HT1080 (cell line): ENCODE results near the gene BACE1. TPM values are rescaled to one million over a fixed set of nuclear protein-coding genes. Genes with fewer than 3 reads are reported as not detected.

Experiments
- DNase-seq: peaks from one replicate; pipeline ENCODE4 v3.0.0-alpha.2; 2015; ENCODE audit warnings: low read depth
- total RNA-seq: library from RNA; depleted of rRNA; stranded (reverse); fragments of >200 nt; shearing (Covaris generic); gene quantifications from 2 replicates; pipeline ENCODE4 v1.2.3, GENCODE V29; 2014

BACE1 gene
- total RNA-seq, 1 experiment from 2014 or later, result 13.4 TPM

DNA sequence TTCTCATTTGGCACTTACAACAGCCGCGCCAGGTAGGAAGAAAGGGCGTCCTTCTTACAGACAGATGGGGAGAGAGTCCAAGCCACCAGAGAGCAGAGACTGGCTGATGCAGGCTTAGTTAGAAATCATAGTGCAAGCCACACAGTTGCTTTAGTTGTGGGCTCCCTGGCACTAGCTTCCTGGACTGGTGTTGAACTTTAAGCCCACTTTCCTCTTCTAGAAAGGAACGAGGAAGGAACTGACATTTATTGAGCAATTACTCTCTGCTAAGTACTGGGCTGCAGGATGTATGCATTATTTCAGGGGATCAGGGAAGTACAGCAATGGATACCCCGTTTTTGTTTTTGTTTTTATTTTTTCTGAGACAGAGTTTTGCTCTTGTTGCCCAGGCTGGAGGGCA, 3.0 kb downstream of the BACE1 start:
- no peak for DNase-seq

DNA sequence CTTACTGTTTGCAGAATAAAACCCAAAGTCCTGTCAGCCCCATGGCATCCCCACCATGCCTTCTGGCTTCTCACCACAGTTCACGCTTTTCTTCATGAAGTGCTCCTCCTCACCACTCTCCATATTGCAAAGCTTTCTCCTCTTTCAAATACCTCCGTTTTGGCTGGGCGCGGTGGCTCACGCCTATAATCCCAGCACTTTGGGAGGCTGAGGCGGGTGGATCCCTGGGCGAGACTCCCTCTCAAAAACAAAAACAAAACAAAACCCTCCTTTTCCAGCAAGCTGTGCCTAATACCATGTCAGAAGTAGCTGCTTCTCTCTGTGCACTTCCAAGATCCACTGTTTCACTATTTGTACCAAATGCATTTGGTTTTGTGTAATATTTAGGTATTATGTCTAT, 6.7 kb downstream of the BACE1 start:
- DNase-seq, result no peak

DNA sequence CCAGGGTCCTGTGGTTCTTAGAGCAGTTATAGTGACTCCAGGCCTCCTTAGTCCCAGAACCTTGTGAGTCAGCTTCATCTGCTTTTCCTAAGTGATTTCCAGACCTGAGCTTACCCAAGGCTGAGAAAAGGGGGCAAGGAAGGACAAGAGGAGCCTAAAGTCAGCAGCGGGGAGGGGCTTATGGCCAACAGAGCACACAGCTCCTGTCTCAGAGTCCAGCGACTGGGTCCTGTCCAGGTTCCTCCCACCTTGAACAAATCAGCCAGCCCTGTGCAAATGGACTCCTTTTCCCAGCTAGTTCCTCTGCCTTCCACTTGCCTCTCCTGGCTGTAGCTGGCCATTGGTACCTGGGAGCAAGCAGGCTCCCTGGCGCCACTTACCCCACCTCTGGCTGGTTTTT, 10.9 kb downstream of the BACE1 start:
- no peak for DNase-seq

DNA sequence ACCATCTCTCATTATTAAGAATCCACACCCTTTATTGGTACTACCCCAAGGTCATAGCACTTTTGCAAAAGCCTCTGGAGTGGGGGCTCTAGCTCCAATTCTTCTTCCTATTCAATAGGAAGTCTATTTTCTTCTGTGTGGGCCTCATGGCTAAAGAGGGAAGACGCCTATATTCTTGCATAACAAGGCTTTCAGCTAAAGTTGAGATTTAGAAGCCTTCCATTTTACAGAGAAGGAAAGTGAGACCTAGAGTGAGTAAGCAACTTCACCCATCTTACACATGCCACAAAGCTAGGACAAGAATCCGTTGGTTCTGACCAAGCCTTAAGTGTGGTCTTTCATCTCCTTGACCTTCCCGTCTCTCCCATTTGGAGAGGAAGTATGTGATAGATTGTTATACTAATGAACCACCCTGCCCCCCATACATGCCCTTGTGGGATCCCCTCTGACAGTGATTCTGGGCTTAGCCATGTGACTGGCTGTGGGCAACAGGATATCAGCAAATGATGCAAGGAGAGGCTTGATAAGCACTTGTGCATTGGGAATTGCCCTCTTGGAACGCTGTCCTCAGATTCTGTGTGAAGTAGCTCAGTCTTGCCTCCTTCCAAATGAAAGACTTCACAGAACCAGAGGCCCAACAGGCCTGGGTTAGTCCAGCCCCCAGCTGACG, 12.3 kb downstream of the BACE1 start:
- no peak for DNase-seq

DNA sequence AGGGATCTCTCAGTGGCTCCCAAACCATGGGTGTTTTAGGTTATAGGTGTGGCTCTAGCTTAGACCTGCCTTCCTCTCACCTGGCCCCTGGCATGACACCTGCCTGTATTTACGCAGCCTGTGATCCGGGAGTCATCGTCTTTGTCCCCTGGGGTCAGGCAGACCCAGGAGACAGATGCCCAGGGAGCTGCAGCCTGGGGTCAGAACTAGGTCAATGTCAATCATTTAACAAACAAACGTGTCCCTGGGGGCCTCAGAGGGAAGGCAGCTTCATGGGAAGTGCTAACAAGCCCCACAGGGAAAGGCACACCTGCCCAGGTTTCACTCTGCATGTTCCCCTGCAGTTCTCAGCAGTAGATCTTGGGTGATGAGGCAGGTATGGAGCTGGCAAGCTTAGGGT, 13.0 kb downstream of the BACE1 start:
- DNase-seq, result no peak

DNA sequence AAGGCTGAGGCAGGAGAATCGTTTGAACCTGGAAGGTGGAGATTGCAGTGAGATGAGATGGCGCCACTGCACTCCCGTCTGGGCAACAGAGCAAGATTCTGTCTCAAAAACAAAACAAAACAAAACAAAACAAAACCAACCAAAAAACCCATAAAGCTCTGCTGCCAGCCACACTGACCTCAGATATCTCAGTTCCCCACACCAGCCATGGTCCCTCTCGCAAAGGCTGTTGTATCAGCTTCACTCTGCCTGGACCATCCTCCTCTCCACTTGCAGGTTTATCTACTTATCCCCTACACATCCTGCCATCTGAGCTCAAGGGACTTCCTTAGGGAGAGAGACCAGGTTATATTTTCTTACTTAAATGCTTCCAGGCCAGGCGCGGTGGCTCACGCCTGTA, 13.8 kb downstream of the BACE1 start:
- DNase-seq, result no peak

DNA sequence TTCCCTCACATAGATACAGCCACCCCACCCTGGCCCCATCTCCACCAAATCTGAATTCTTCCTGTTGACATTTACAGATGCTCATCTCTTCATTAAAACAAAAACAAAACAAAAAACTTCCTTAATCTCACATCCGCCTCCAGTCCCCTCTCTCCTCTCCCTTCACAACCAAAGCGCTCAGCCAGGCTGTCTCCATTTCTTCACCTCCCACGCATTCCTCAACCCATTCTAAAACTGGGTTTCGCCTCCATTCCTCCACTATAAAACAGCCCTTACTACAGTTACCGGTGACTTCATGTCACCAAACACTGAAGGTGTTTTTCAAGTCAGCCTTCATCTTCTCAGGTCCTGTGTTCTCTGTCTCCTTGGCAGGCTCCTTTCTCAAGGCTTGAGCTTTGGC, 15.3 kb downstream of the BACE1 start:
- no peak for DNase-seq

DNA sequence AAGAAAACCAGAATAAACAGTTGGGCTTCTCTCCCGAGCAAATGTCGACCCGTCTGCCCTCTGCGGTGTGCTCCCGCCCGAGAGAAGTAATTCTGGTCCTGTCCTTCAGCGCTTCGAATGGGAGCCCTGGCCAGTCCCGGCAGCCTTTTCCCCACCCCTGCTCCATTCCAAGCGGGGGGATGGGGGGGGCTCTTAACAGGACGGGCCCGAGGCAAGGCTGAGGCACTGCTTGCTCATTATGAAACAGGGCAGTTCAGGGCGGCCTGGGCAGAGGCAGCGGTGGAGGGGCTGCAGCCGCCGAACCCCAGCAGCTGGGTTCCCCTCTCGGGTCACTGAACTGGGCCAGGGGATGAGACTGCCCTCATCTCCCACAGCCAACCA, 15.8 kb downstream of the BACE1 start:
- no peak for DNase-seq

DNA sequence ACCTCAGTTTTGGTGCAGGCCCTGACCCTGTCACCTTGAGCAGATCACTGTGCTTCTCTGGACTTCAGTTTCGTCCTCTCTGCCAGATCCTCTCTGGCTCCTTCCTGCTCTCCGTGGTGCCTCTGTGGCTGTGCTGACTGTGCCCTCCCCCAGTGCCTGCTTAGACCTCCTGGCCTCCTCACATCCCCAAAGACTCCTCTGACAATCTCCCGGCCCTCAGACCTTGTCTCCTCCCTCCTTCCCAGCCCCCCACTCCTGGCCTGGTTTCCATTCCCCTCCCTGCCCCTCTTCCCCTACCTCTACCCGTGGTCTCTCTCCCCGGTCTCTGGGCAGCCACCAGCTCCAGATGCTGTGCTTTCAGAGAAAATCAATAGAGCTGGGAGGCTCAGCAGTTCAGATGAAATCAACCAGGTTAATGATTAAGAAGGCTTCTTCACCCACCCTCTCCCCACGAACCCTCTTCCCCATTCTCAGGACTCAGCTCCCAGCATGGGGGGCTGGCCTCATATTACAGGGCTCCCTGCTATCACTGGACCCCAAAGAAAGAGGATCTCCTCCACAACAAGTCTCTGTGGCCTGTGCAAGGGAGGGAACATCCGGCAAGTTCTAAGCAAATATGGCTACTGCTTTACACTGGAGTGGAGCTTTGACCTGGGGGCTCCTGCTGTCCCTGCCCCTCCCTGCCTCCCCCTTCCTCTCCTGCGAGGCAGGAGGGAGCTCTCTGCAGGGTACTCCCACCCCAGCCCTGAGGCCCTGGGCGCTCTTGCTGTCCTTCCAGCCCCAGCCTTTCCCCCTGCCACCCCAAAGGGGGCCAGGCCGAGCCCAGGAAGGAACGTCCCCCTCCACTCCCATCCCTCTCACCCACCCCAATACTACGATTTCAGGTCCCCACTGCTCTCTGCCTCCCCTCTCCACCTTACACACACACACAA, 16.4 kb downstream of the BACE1 start:
- no peak for DNase-seq

DNA sequence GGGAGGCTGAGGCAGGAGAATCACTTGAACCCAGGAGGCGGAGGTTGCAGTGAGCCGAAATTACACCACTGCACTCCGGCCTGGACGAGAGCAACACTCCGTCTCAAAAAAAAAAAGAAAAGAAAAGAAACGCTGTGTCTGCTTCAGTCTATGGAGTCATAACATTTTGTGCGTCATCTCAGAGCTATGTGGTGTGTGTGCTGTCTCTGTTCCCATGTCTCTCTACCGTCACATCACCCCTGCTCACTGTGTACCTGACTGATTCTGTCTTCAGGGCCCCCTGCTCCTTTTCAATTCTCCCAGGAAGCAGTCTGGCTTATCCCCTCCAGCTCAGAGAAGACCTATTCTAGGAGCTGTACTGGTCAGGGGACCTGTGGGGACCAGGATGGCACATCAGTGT, 17.9 kb downstream of the BACE1 start:
- no peak for DNase-seq

DNA sequence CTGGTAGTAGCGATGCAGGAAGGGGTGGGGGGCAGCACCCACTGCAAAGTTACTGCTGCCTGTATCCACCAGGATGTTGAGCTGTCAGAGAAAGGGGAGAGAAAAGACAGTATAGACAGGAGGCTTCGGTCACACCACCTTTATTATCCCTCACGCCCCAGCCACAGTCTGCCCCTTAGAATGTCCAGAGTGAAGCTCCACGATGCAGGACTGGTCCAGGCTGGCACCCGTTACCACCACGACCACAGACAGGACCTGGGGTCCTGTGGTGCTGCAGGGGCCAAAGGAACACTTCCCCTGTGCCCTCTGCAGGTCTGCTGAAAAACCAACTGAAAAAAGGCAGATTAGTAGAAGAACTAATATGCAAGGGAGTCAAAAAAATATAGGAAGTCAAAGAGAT, 19.2 kb downstream of the BACE1 start:
- no peak for DNase-seq

DNA sequence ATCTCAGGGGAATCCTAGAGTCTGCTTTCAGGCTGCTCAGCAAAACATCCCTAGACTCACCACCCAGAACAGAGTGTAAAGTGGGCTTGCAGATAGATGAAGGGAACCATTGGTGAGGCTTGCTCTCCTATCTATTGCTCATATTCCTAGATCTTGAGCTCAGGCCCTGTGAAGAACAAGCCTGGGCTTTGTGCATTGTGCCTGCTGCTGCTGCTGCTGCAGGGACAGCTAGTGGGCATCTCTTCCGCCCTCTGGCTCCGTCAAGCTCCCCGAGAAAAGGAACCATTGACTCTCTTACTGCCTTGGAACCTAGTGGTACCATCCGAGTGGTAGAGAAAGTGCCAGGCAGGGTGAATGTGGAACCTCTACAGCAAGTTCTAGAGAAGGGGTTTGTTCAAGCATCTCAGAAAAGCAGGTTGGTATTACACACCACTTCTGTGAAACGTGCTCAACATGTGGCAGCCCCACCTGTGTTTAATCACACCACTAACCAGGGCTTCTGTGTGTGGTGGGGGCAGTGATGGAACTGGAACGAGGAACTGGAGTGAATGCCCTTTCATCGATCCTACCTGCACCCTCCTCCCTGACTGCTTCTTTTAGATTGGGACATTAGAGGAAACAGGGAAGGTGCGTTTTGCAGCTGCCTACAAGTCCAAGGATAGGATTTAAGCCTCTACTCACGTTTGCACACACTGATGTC, 20.5 kb downstream of the BACE1 start:
- DNase-seq, result no peak

DNA sequence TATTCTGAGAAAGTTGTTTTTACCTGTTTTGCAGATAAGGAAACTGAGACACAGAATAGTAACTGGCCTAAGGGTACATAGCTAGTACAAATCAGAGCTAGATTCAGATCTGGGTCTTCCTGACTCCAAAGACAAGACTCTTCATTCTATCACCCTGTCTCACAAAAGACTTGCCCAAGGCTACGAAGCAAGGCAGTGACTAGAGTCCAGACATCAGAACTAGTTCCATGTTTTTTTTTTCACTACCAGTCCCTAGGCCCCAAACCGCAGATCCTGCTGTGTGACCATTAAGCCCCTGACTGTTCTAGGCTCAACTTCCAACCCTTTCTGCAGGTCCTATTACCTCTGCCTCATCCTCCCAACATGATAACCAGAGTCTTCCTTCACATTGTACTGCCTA, 23.4 kb downstream of the BACE1 start:
- DNase-seq, result no peak

DNA sequence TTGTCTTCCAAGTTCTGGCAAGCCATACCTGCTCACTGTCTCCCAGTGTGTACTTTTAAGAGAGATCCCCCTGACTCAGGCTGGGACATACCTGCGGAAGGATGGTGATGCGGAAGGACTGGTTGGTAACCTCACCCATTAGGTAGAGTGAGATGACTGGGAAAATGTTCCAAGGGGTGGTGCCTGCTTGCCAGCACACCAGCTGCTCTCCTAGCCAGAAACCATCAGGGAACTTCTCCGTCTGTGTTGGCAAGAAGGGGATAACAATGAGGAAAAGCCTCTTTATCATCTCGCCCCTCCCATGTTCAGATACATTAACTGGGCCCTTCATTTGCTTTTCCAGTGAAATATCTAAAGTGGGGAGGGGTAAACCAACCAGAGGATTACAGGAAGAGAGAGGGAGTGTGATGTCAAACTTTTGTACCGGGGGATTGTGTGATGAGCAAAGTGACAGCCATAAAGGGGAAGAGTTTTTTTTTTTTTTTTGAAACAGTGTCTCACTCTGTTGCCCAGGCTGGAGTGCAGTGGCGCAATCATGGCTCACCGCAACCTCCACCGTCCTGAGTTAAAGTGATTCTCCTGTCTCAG, 25.2 kb downstream of the BACE1 start, which contains the start of gene BACE1-AS:
Gene BACE1-AS, plus strand, starts transcription at position 538 of the 588 bp plus-strand sequence.
- no peak for DNase-seq

DNA sequence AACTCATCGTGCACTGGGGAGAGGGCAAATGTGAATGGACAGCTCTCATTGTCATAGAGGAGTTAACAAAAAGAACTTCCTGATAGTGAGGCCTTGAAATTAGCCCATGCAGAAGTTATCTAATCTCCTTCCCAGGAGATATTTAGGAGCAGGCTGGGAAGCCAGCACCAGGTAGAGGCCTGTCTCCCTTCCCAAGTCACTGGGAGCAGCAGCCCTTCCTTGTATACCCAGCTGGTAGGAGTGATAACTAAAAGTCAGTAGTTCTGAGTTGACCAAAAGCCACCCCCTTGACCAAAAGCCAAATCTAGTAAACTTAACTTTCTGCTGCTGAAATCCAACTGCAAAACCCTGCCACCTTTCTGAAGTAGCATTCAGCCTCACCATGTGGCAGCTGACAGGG, 26.3 kb downstream of the BACE1 start:
- no peak for DNase-seq

DNA sequence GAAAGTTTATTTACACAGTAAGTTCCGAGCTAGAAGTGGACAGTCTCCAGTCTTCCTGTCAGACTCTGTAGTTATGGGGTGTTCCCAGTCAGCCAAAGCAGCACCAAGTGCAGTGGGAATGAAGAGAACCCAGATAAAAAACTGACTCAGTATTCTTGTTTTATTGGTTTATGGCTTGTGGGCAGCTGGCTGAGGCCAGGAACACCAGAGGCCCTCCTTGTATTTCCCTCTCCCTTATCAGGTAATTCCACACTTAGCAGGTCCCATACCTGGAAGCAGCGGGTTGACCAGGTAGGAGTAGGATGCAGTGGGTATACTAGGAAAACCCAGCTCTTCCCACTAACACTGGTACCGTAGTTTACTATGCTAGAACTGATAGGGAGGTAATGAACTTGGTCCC, 28.4 kb downstream of the BACE1 start:
- no peak for DNase-seq

DNA sequence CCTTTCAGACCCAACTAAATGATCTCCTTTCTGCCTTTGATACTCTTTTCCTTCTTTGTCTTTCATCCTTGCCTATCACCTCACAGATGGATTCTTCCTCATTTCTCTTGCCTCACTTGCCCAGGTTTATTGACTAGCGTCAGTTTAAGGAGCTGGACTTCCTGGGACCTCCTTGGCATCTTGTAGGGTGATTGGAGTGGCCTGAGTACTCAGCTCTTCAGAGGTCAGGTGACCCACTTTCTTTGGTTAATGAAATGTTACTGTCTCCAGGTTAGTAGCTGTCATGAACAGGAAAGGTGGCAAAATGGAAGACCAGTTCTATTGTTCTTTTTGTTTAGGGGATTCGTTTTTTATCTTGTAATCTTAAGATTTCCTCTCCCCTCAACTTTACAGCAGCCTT, 29.5 kb downstream of the BACE1 start:
- DNase-seq, result no peak

DNA sequence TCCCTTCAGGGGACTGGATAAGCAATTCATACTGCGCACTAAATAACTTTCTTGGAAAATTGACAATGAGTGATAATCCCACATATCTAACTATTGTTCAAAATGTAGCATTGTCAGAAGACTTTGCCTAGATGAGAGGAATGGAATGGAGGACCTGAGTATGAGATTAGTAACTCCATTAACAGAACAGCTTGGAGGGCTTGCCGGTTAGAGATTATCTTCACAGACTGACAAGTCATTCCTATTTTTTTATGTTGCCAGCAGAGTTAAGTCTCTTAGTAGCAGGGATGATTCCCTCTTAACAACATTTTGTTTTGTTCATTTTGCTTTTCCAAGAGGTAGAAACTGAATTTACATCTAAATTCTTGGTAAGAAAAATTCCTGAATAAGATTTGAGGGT, 32.0 kb downstream of the BACE1 start:
- no peak for DNase-seq

DNA sequence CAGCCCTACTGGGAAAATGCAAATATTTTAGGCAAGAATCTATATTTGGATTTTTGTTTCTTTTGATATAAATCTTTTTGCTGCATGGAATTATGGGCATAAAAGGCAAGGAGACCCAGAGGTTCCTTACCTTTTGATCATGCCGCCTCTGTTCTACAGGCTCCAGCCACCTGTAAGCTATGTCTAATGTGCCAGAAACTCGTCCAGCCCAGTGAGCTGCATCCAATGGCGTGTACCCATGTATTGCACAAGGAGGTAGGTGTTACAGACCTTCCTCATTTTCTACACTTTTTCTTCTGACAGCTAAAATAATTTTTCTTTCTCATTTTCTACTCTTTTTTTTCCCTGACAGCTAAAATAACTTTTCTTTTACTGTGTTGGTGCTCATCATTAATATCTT, 33.1 kb downstream of the BACE1 start:
- no peak for DNase-seq

DNA sequence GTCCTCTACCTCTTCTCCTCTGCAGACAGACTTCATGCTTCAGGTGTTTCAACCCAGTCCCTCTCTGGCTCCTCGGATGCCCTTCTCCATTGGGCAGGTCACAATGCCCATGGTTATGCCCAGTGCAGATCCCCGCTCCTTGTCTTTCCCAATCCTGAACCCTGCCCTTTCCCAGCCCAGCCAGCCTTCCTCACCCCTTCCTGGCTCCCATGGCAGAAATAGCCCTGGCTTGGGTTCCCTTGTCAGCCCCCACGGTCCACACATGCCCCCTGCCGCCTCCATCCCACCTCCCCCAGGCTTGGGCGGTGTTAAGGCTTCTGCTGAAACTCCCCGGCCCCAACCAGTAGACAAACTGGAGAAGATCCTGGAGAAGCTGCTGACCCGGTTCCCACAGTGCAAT, 34.2 kb downstream of the BACE1 start:
- no peak for DNase-seq

DNA sequence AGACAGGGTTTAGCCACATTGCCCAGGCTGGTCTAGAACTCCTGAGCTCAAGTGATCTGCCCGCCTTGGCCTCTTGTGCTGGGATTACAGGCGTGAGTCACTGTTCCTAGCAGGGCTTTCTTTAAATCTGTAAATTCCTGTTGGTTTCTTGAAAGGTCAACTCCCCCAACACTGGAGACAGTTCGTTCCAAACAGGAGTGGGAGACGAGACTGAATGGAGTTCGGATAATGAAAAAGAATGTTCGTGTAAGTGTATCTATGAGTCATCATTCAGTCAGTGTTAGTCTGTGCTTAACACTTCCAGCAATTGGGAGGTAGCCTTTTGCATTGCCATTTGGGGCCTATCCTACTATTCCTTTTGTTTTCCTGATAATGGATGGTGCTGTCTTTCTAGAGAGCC, 34.9 kb downstream of the BACE1 start:
- peak; percentile 98 for DNase-seq
